ENCODE results near the gene RAB40A. TPM values are rescaled to one million over a fixed set of nuclear protein-coding genes. Genes with fewer than 3 reads are reported as not detected.
"Not testable (repeated sequence)": the region's sequence is repeated elsewhere in the genome, so short reads cannot be mapped to it uniquely, and the experiment has no call there.

RAB40A gene
- total RNA-seq, 1 experiment from 2014 or later = 0.11 TPM

- Histone ChIP-seq H3K4me1 (replicated peaks) (no peaks in the 10 kb centered on the region), H3K27me3 (replicated peaks) (no peaks in the 10 kb centered on the region), H3K4me3 (no peak overlapping the region), H3K9me3 (replicated peaks) (no peaks in the 10 kb centered on the region), H3K36me3 (no peaks in the 10 kb centered on the region), H3K27ac (no peak overlapping the region)
- DNase-seq (ENCODE audit: low read depth in 1 of 2, low spot score in 2 of 2) = no peak
Measured at GRCh38 chrX:103467156-103467555, 52.1 kb downstream of the RAB40A start.

GRCh38 chrX:103464774-103465117, 54.5 kb downstream of the RAB40A start:
- Histone ChIP-seq H3K9me3 (replicated peaks) (no peaks in the 10 kb centered on the region), H3K36me3 (no peaks in the 10 kb centered on the region), H3K27ac (no peak overlapping the region), H3K4me3 (no peak overlapping the region), H3K4me1 (replicated peaks) (no peaks in the 10 kb centered on the region), H3K27me3 (replicated peaks) (no peaks in the 10 kb centered on the region)
- DNase-seq (ENCODE audit: low read depth in 1 of 2, low spot score in 2 of 2) = peak; percentile 54 to 74

- no peaks in the 10 kb centered on the region for H3K4me1 ChIP-seq (replicated peaks)
- H3K36me3 ChIP-seq = no peaks in the 10 kb centered on the region
- H3K27me3 ChIP-seq (replicated peaks) = no peaks in the 10 kb centered on the region
- H3K27ac ChIP-seq = no peak overlapping the region
- no peak overlapping the region for H3K4me3 ChIP-seq
- no peaks in the 10 kb centered on the region for H3K9me3 ChIP-seq (replicated peaks)
- peak in 1 of 2 experiments; percentile 25 for DNase-seq (ENCODE audit: low read depth in 1 of 2, low spot score in 2 of 2)
Measured at GRCh38 chrX:103464072-103464773, 55.1 kb downstream of the RAB40A start.

GRCh38 chrX:103461156-103461555, 58.1 kb downstream of the RAB40A start:
- H3K4me3 ChIP-seq = no peak overlapping the region
- no peak overlapping the region for H3K27ac ChIP-seq
- H3K9me3 ChIP-seq (replicated peaks) = no peaks in the 10 kb centered on the region
- H3K4me1 ChIP-seq (replicated peaks) = no peaks in the 10 kb centered on the region
- no peaks in the 10 kb centered on the region for H3K27me3 ChIP-seq (replicated peaks)
- no peak for DNase-seq (ENCODE audit: low read depth in 1 of 2, low spot score in 2 of 2)
- H3K36me3 ChIP-seq = no peaks in the 10 kb centered on the region

- H3K9me3 ChIP-seq (replicated peaks); DNase-seq (ENCODE audit: low read depth in 1 of 2, low spot score in 2 of 2); H3K27ac ChIP-seq; H3K27me3 ChIP-seq (replicated peaks); H3K36me3 ChIP-seq; H3K4me3 ChIP-seq; H3K4me1 ChIP-seq (replicated peaks): not testable (repeated sequence)
Measured at GRCh38 chrX:103460001-103460755, 59.1 kb downstream of the RAB40A start.

- Histone ChIP-seq H3K4me1 (replicated peaks) (no peaks in the 10 kb centered on the region), H3K4me3 (no peak overlapping the region), H3K27ac (peak overlapping the region; percentile 26; the same call in 1 of the 2 replicates), H3K27me3 (replicated peaks) (no peaks in the 10 kb centered on the region), H3K9me3 (replicated peaks) (no peaks in the 10 kb centered on the region), H3K36me3 (no peaks in the 10 kb centered on the region)
- DNase-seq (ENCODE audit: low read depth in 1 of 2, low spot score in 2 of 2) = peak in 1 of 2 experiments; percentile 11
Measured at GRCh38 chrX:103453655-103454054, 65.6 kb downstream of the RAB40A start.

Other genes starting within 250 kb of the RAB40A start
- not detected in 2 replicates for gene TCEAL5, start 242.7 kb downstream of the RAB40A start, total RNA-seq (2014; rRNA removed; shearing (Covaris generic))
- not detected in 2 replicates for gene BEX2, start 208.5 kb downstream of the RAB40A start, total RNA-seq (2014; rRNA removed; shearing (Covaris generic))
- not detected in 2 replicates for gene TCEAL7, start 189.2 kb downstream of the RAB40A start, total RNA-seq (2014; rRNA removed; shearing (Covaris generic))
- gene TCEAL9, start 163.0 kb downstream of the RAB40A start, total RNA-seq (2014; rRNA removed; shearing (Covaris generic)) = 171 and 277 TPM in 2 replicates
- gene BEX3, start 143.0 kb downstream of the RAB40A start, total RNA-seq (2014; rRNA removed; shearing (Covaris generic)) = 303 and 319 TPM in 2 replicates
- 45.1 and 50.6 TPM in 2 replicates for gene TCEAL4, start 66.0 kb upstream of the RAB40A start, total RNA-seq (2014; rRNA removed; shearing (Covaris generic))
- gene TCEAL3, start 88.5 kb upstream of the RAB40A start, total RNA-seq (2014; rRNA removed; shearing (Covaris generic)) = 21.0 and 30.5 TPM in 2 replicates
- 21.5 and 42.7 TPM in 2 replicates for gene TCEAL1, start 109.5 kb upstream of the RAB40A start, total RNA-seq (2014; rRNA removed; shearing (Covaris generic))
- 806 and 914 TPM in 2 replicates for gene MORF4L2, start 167.2 kb upstream of the RAB40A start, total RNA-seq (2014; rRNA removed; shearing (Covaris generic))
- gene TMEM31, start 191.4 kb upstream of the RAB40A start, total RNA-seq (2014; rRNA removed; shearing (Covaris generic)) = not detected in 2 replicates